Measurements from ENCODE around the gene EPS15.

DNA sequence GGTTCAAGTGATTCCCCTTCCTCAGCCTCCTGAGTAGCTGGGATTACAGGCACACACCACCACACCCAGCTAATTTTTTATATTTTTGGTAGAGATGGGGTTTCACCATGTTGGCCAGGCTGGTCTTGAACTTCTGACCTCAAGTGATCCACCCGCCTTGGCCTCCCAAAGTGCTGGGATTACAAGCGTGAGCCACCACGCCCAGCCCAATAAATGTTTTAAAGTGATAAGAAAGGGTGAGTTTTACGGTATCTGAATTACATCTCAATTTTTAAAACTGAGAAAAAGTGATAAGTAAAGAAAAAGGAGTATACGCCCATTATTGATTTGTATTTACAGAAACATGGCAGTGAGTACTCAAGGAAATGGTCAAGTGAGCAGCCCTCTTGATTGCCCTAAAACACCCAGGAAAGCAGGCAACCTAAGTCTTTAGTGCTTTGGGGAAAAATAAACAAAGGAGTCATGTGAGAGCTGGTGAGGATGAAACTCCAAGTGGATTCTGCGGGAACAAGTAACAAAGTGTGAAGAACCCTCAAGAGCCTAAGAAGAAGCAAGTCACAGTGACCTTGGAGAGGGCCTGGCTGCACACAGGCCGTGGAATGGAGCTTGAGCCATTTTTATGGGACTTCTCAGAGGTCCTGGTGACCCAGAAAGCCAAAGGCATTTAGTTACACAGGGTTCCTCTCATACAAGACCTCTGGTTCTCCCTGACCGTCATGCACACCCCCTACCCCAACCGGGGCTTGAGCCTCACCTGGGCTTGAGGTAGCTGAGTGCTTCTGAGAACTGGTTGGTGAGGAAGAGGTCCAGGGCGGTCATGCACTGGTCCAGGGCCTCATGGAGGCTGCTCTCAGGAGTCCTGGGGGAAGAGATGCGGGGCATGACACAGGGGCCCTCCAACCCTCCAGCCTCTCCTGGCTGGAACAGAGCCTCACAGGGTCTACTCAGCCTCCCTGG lies 197.8 kb downstream of the EPS15 start:
- TF ChIP-seq, protein P1, sequence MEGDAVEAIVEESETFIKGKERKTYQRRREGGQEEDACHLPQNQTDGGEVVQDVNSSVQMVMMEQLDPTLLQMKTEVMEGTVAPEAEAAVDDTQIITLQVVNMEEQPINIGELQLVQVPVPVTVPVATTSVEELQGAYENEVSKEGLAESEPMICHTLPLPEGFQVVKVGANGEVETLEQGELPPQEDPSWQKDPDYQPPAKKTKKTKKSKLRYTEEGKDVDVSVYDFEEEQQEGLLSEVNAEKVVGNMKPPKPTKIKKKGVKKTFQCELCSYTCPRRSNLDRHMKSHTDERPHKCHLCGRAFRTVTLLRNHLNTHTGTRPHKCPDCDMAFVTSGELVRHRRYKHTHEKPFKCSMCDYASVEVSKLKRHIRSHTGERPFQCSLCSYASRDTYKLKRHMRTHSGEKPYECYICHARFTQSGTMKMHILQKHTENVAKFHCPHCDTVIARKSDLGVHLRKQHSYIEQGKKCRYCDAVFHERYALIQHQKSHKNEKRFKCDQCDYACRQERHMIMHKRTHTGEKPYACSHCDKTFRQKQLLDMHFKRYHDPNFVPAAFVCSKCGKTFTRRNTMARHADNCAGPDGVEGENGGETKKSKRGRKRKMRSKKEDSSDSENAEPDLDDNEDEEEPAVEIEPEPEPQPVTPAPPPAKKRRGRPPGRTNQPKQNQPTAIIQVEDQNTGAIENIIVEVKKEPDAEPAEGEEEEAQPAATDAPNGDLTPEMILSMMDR (IDR thresholded peaks at IDR 0.05 in 8 of 11, conservative IDR thresholded peaks at IDR 0.05 in 3 of 11), result no peak
- TF ChIP-seq POLR2AphosphoS5 (IDR thresholded peaks at IDR 0.05), result no peak
- no peak for TF ChIP-seq POLR2A (IDR thresholded peaks at IDR 0.05)

All from spleen (tissue), 7 donors.